ENCODE results near the gene RETREG2.

DNA sequence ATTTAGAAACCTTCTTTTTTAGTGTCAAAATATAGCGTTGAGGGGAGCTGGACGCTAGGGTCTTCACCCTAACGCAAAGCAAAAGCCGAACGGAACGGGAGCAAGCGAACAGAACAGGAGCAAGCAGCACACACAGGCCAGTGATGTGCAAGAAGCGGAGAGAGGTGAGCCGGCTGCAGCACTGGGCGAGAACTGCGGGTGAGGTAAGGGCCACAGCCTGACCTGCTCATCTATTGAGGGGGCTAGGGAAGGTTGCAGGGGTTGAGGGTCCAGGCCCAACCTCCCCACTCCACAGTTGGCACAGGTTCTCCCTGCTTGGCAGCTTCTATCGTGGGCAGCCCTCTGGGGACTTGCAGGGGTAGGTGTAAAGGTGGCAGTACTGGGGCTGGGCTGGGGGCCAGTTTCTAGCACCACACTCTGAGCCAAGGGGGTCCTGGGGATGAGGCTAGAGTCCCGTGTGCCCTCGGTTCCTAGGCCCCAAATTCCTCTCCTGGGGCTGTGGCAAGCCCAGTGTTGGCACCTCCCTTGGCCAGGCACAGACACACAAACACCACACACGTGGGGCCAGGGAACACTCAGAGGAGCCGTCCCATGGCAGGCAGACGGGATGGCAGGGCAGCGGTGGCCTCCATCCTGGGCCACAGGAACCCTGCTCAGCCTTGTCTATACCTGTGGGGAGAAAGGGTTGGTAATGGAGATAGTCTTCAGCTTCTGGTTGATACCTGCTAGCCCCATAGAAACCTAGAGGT is 41.9 kb downstream of the RETREG2 start:
- no peak for TF ChIP-seq POLR2A (IDR thresholded peaks at IDR 0.05)
- TF ChIP-seq, protein P1, sequence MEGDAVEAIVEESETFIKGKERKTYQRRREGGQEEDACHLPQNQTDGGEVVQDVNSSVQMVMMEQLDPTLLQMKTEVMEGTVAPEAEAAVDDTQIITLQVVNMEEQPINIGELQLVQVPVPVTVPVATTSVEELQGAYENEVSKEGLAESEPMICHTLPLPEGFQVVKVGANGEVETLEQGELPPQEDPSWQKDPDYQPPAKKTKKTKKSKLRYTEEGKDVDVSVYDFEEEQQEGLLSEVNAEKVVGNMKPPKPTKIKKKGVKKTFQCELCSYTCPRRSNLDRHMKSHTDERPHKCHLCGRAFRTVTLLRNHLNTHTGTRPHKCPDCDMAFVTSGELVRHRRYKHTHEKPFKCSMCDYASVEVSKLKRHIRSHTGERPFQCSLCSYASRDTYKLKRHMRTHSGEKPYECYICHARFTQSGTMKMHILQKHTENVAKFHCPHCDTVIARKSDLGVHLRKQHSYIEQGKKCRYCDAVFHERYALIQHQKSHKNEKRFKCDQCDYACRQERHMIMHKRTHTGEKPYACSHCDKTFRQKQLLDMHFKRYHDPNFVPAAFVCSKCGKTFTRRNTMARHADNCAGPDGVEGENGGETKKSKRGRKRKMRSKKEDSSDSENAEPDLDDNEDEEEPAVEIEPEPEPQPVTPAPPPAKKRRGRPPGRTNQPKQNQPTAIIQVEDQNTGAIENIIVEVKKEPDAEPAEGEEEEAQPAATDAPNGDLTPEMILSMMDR (IDR thresholded peaks at IDR 0.05), result no peak

Data from heart left ventricle (tissue), 13 donors.